ENCODE measurements around the gene DAPP1.

DNA sequence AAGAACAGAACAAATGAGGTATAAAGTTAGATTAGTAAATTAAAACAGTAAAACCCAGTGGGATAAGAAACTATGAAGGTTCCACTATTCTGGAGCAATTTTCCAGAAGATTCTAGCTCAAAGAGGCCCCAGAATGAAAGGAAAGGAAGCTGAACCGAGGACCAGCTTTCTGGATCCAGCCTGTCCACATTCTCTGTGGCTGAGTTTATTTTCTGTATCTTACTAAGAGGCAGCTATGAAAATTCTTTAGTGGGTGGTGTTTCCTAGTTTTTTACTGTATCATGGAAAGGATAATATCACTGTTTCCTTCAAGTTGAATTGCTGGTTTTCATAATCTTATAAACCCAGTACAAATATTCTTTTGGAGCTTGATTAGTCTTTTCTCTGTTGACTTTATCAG lies 11.8 kb downstream of the DAPP1 start:
- TF ChIP-seq, protein P1, sequence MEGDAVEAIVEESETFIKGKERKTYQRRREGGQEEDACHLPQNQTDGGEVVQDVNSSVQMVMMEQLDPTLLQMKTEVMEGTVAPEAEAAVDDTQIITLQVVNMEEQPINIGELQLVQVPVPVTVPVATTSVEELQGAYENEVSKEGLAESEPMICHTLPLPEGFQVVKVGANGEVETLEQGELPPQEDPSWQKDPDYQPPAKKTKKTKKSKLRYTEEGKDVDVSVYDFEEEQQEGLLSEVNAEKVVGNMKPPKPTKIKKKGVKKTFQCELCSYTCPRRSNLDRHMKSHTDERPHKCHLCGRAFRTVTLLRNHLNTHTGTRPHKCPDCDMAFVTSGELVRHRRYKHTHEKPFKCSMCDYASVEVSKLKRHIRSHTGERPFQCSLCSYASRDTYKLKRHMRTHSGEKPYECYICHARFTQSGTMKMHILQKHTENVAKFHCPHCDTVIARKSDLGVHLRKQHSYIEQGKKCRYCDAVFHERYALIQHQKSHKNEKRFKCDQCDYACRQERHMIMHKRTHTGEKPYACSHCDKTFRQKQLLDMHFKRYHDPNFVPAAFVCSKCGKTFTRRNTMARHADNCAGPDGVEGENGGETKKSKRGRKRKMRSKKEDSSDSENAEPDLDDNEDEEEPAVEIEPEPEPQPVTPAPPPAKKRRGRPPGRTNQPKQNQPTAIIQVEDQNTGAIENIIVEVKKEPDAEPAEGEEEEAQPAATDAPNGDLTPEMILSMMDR (conservative IDR thresholded peaks at IDR 0.05; ENCODE audit: low read depth in 2 of 2) = no peak
- TF ChIP-seq EZH2 (IDR thresholded peaks at IDR 0.05; ENCODE audit: low read depth, unreplicated experiment) = no peak
- TF ChIP-seq NANOG (IDR thresholded peaks at IDR 0.05; ENCODE audit: borderline replicate concordance) = no peak
- no peak for TF ChIP-seq EZH2phosphoT487 (IDR thresholded peaks at IDR 0.05; ENCODE audit: unreplicated experiment)
- TF ChIP-seq POLR2AphosphoS5 (IDR thresholded peaks at IDR 0.05; ENCODE audit: low read depth) = no peak
- TF ChIP-seq, protein P2, sequence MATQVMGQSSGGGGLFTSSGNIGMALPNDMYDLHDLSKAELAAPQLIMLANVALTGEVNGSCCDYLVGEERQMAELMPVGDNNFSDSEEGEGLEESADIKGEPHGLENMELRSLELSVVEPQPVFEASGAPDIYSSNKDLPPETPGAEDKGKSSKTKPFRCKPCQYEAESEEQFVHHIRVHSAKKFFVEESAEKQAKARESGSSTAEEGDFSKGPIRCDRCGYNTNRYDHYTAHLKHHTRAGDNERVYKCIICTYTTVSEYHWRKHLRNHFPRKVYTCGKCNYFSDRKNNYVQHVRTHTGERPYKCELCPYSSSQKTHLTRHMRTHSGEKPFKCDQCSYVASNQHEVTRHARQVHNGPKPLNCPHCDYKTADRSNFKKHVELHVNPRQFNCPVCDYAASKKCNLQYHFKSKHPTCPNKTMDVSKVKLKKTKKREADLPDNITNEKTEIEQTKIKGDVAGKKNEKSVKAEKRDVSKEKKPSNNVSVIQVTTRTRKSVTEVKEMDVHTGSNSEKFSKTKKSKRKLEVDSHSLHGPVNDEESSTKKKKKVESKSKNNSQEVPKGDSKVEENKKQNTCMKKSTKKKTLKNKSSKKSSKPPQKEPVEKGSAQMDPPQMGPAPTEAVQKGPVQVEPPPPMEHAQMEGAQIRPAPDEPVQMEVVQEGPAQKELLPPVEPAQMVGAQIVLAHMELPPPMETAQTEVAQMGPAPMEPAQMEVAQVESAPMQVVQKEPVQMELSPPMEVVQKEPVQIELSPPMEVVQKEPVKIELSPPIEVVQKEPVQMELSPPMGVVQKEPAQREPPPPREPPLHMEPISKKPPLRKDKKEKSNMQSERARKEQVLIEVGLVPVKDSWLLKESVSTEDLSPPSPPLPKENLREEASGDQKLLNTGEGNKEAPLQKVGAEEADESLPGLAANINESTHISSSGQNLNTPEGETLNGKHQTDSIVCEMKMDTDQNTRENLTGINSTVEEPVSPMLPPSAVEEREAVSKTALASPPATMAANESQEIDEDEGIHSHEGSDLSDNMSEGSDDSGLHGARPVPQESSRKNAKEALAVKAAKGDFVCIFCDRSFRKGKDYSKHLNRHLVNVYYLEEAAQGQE (IDR thresholded peaks at IDR 0.05; ENCODE audit: unreplicated experiment) = no peak
- no peak for TF ChIP-seq JUNB (IDR thresholded peaks at IDR 0.05; ENCODE audit: unreplicated experiment)
- TF ChIP-seq, protein P3, sequence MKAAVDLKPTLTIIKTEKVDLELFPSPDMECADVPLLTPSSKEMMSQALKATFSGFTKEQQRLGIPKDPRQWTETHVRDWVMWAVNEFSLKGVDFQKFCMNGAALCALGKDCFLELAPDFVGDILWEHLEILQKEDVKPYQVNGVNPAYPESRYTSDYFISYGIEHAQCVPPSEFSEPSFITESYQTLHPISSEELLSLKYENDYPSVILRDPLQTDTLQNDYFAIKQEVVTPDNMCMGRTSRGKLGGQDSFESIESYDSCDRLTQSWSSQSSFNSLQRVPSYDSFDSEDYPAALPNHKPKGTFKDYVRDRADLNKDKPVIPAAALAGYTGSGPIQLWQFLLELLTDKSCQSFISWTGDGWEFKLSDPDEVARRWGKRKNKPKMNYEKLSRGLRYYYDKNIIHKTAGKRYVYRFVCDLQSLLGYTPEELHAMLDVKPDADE (IDR thresholded peaks at IDR 0.05) = no peak

Data from GM23338 (cell line).